ENCODE measurements around the gene ITGB2. TPM values are rescaled to one million over a fixed set of nuclear protein-coding genes. Genes with fewer than 3 reads are reported as not detected.

The ITGB2 gene
- total RNA-seq, 1 experiment from 2014 or later: 45.1 TPM

DNA sequence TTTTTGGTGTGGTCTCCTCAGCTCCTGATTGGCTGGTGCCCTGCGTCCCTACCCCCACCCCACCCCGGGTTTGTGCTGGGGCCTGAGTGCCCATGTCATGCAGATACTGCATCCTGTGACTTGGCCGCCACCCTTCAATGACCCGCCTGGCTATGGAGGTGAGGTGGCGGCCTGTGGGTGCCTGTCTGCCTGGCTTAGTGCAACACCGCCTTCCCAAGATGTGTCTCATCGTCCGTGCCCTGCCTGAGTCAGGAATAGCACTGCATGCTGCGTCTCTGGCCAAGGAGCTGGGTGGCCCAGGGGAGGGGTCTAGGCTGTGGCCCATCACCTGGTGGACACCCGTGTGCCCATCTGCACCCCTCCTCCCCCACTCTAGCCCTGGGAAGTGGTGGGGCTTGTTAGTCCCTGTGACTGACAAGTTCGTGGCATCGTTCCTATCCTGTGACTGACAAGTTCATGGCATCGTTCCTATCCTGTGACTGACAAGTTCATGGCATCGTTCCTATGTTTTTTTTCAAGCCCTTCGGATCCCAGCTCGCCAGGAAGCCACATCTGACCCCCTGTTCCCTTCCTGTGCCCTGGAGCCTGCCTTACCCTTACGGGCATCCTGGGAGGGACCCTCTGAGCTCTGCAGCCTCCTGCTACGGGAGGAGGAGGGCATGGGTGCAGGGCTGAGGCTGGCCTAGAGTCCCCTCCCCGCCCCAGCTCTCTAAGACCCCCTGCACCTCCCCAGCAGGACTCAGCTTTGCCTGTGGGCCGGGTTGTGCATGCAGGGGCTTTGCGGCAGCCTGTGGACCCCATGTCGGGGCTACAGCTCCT, 26.6 kb upstream of the ITGB2 start:
- Histone ChIP-seq H3K9ac (ENCODE audit: low read length) (no peak overlapping the region), H2AFZ (ENCODE audit: low read length) (no peak overlapping the region), H3K4me1 (ENCODE audit: insufficient read depth, low read length) (peaks cover 16% of the 10 kb centered on the region; the same call in 1 of the 2 replicates), H3F3A (ENCODE audit: low read length, unreplicated experiment) (no peaks in the 10 kb centered on the region), H4K20me1 (ENCODE audit: low read length) (peaks cover 51% of the 10 kb centered on the region), H3K27ac (ENCODE audit: low read length) (no peak overlapping the region), H3K9me3 (ENCODE audit: low read length) (no peaks in the 10 kb centered on the region), H3K79me2 (ENCODE audit: low read length) (peaks cover 99% of the 10 kb centered on the region), H3K9me2 (replicated peaks; ENCODE audit: low read length) (no peaks in the 10 kb centered on the region), H3K4me2 (ENCODE audit: low read length) (no peak overlapping the region), H3K4me3 (ENCODE audit: low read length) (no peak overlapping the region), H3K27me3 (ENCODE audit: low read length) (no peaks in the 10 kb centered on the region), H3K36me3 (ENCODE audit: low read depth, low read length) (peaks cover 35% of the 10 kb centered on the region)
- BruUV-seq (replicated peaks): no TSS peak
- ChIA-PET POLR2A (ENCODE audit: unreplicated experiment) (no interaction called here), CTCF (interaction anchor here (0.6 to 1.1 kb wide), 3 partner anchors 90 to 519 kb away, joined by 3 to 7 read pairs (median 3); no protein-coding TSS in a partner anchor)
- ATAC-seq (peak; percentile 71), DNase-seq (peak; percentile 32)
- intact Hi-C loops (cut with micrococcal nuclease): loop anchor here (10.0 kb wide), 1 partner anchor 127 kb away; the partner anchor contains the start of gene ADARB1
- TF ChIP-seq EZH2 (IDR thresholded peaks at IDR 0.05; ENCODE audit: low read length, unreplicated experiment) (no peak), EZH2phosphoT487 (IDR thresholded peaks at IDR 0.05; ENCODE audit: borderline replicate concordance, low read length) (no peak)
- TF ChIP-seq, protein P1, sequence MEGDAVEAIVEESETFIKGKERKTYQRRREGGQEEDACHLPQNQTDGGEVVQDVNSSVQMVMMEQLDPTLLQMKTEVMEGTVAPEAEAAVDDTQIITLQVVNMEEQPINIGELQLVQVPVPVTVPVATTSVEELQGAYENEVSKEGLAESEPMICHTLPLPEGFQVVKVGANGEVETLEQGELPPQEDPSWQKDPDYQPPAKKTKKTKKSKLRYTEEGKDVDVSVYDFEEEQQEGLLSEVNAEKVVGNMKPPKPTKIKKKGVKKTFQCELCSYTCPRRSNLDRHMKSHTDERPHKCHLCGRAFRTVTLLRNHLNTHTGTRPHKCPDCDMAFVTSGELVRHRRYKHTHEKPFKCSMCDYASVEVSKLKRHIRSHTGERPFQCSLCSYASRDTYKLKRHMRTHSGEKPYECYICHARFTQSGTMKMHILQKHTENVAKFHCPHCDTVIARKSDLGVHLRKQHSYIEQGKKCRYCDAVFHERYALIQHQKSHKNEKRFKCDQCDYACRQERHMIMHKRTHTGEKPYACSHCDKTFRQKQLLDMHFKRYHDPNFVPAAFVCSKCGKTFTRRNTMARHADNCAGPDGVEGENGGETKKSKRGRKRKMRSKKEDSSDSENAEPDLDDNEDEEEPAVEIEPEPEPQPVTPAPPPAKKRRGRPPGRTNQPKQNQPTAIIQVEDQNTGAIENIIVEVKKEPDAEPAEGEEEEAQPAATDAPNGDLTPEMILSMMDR (conservative IDR thresholded peaks at IDR 0.05; ENCODE audit: low read depth, low read length): no peak

DNA sequence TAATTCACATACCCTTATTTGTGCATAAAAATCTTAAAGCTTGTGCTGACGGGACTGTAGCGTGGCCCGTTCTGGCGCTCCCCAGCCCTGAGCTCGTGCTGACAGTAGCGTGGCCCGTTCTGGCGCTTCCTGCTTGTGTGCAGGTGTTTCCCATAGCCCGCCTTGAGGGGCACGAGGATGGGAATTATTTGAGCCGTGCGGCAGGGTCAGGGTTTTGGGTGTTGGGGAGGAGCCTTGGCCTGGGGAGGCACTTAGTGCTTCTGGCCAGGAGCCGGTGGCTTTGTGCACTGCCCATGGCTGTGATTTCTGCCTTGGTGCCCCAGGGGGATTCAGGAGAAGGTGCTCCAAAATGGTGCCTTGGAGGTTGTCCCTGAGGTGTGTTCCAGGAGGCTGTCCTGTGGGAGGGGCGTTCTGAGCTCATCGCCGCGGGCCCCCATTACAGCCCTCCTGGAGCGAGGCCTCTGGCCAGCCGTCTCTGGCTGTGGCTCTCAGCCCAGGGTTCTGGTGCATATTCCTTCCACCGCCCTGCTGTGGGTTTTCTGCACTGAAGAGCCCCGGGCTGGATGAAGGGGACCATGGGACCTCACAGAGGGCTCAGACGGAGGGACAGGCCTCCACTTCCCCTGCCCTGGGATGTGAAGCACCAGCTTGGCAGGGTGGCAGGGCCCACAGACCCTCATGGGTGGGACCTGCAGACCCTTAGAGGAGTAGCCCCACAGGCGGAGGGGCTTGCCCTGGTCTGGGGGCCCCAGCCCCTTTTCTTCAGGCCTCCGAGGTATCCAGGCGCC, 25.7 kb upstream of the ITGB2 start:
- ATAC-seq (no peak), DNase-seq (no peak)
- Histone ChIP-seq H3K4me2 (ENCODE audit: low read length) (no peak overlapping the region), H3K36me3 (ENCODE audit: low read depth, low read length) (peaks cover 37% of the 10 kb centered on the region), H4K20me1 (ENCODE audit: low read length) (peaks cover 60% of the 10 kb centered on the region), H3K4me3 (ENCODE audit: low read length) (no peak overlapping the region), H3K79me2 (ENCODE audit: low read length) (peaks cover 100% of the 10 kb centered on the region), H3K9me2 (replicated peaks; ENCODE audit: low read length) (no peaks in the 10 kb centered on the region), H3K27ac (ENCODE audit: low read length) (no peak overlapping the region), H3K4me1 (ENCODE audit: insufficient read depth, low read length) (peaks cover 25% of the 10 kb centered on the region), H3K9me3 (ENCODE audit: low read length) (no peaks in the 10 kb centered on the region), H3K9ac (ENCODE audit: low read length) (no peak overlapping the region), H3F3A (ENCODE audit: low read length, unreplicated experiment) (no peaks in the 10 kb centered on the region), H3K27me3 (ENCODE audit: low read length) (no peaks in the 10 kb centered on the region), H2AFZ (ENCODE audit: low read length) (no peak overlapping the region)
- intact Hi-C loops (cut with micrococcal nuclease): loop anchor here (10.0 kb wide), 1 partner anchor 128 kb away; the partner anchor contains the start of gene ADARB1
- CTCF ChIA-PET: interaction anchor here (0.6 kb wide), 1 partner anchor 91 kb away, joined by 3 read pairs; no protein-coding TSS in a partner anchor
- no TSS peak for BruUV-seq (replicated peaks)
- POLR2A ChIA-PET (ENCODE audit: unreplicated experiment): no interaction called here
- TF ChIP-seq EZH2 (IDR thresholded peaks at IDR 0.05; ENCODE audit: low read length, unreplicated experiment) (no peak), EZH2phosphoT487 (IDR thresholded peaks at IDR 0.05; ENCODE audit: borderline replicate concordance, low read length) (no peak)
- TF ChIP-seq, protein P1 (conservative IDR thresholded peaks at IDR 0.05; ENCODE audit: low read depth, low read length): no peak
